ENCODE measurements around the gene THAP6.
"Not testable (repeated sequence)": the region's sequence is repeated elsewhere in the genome, so short reads cannot be mapped to it uniquely, and the experiment has no call there.

THAP6 gene, protein sequence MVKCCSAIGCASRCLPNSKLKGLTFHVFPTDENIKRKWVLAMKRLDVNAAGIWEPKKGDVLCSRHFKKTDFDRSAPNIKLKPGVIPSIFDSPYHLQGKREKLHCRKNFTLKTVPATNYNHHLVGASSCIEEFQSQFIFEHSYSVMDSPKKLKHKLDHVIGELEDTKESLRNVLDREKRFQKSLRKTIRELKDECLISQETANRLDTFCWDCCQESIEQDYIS

GRCh38 chr4:75514131-75514948 is at the start of gene THAP6, which contains the start of gene RCHY1:
Gene THAP6 (plus strand): TSS chr4:75514473. CDS start chr4:75515453, 980 bp downstream.
Gene RCHY1 (minus strand): TSS chr4:75514403. CDS start chr4:75514286, 117 bp downstream.
- DNase-seq, result peak; percentile 91

DNA sequence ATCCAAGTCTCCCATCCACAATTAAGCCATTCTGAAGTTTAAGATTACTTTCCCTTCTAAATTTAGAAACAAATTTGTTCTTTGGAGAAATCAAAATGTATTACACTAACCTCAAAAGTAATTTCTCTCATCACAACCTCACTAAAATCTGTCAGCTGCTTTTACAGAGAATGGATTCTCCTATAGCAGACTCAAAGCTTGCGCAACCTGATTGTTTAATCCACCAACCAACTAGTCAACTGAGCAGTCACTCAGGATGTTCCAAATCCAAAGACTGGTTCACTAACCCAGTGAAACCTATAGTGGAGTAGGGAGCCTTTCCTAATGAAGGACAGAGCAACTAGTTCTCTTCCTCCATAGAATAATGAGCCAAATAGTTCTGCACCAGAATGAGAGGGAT is 44.4 kb upstream of the THAP6 start:
- no peak for DNase-seq

DNA sequence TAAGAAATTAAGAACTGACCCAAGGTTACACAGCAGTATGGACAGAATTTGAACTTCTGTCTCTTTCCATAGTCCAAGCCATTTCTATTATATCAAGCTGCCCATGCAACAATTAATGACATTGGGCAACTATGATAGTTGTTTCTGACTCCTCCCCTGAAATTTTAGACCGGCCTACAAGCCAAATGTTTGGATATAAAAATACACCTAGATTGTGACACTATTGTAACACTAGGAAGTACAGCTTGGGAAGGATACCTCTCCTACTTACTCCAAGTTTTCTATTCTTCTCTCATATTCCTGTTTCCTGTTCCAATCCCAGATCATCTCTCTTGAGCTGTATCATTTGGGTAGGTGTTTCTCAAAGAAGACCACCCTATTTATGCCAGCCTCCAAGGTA is 43.5 kb upstream of the THAP6 start:
- no peak for DNase-seq

DNA sequence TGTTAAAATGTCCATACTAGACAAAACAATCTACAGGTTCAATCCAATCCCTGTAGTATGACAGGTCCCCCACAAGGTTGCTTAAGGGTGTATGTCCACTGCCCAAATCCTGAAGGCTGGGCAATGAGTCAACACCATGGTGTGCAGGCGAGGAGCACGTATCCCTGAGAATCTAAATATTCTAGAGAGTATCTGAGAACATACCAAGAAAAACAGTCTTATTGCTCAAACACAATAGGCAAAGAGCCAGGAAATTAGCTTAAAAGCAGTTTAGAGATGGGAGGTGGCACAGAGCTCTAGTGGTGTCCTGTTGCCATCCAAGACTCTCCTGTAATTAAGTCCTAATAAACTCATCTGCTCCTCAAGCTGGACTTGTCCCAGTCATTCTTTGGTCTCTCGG is 37.1 kb upstream of the THAP6 start:
- no peak for DNase-seq

DNA sequence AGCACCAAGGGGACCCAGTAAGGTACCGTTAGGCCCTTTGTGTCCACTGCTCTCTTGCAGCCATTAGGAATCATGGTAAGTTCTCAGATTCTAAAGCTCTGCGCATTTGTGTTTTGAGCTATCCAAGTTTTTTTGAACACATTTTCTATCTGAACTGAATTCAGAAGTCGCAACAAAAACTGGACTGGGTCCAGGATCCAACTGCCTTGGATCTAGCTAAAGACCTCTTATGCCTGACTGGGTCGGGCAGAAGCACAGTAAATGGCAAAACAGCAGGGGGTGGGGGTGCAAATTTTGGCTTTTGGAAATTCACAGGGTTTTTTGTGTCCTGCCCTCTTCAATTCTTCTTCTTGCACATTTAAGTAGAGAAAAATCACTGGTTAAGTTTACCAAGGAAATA is 30.1 kb upstream of the THAP6 start:
- no peak for DNase-seq

DNA sequence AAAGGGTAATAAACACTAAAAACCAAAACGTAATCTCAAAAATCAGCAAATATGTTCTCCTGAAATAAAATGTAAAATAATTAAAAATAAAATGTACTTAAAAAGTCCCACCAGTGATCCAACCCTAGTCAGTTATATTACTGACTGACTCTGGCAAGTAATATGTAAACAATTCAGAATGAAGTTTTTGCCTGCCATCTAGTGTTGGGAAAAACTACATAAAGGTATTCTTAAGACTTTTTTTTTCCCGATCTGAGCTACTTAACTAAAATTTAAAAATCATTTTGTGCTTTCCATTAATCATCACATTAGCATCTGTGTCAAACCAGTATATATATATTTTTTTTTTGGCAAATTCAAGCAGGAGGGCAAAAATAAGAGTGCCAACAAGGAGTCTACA is 24.1 kb upstream of the THAP6 start:
- no peak for DNase-seq

GRCh38 chr4:75494563-75494962 is 19.7 kb upstream of the THAP6 start:
- DNase-seq, result no peak

GRCh38 chr4:75495476-75495875 is 18.8 kb upstream of the THAP6 start:
- DNase-seq, result no peak

DNA sequence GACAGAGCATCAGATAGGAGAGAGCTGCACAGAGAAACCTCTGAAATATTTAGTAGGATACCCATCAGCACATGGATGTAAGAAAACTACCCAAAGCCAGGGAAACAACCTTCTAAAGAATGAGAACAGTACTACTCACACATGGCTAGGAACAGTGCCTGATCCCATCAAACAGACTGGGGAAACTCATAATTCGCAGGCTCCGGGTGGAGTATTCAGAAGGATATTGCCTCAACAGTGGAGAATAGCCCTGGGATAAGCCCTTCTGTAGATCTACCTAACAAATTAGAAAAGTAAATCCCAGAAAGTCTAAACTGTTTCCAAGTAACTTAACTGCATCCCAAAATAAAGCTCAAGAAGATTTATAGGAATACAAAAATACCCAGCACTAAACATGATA is 17.9 kb upstream of the THAP6 start:
- no peak for DNase-seq

- no peak for DNase-seq
Observed at GRCh38 chr4:75497133-75497532, 17.1 kb upstream of the THAP6 start.

DNA sequence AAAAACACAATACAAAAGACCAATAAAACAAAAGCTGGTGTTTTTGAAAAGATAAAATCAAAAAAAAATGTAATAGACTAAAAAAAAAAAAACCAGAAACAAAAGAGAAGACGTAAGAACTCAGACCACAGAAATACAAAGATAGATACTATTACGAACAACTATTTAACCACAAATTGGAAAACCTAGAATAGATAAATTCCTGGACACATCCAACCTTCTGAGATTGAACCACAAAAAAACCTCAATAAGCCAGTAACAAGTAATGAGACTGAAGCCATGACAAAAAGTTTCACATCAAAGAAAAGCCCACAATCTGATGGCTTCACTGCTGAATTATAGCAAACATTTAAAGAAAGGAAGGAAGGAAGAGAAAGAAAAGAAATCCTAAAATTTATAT is 16.2 kb upstream of the THAP6 start:
- DNase-seq, result no peak

- DNase-seq, result no peak
Observed at GRCh38 chr4:75499900-75500299, 14.4 kb upstream of the THAP6 start.

DNA sequence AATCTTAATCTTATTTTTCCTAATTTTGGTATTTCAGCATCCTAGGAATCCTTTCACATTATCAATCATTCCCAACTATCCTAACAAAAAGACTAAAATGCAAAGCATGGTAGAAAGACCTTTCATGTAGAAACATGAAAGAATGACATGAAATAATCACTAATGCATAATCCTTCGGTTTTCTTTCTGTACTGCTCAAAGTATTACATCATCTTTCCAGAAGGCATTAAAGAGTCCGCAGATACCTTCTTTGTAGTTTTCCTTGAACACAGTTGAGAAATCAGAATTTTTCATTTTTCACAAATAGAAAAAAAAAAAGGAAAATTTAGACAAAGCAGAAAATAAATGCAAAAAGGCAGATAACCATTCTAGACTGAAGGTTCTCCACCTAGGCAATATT is 11.6 kb upstream of the THAP6 start:
- DNase-seq, result no peak

DNA sequence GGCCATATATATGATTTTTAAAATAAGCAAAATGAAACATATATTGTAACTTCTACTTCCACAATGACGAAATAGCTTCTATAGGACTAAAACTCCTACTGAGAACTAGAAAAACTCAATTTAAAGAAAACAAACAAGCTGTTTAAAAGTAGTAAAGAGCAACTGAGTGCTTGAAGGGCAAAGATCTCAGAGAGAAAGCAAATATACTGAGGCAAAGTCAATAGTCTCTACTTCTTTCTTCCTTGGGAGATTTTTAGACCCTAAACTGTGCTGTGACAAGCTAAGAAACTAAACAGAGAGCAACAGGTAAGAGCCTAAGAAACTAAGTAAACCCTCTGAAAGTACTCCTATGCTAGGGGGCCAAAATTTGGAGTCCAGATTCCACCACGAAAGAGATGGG is 8.6 kb upstream of the THAP6 start:
- no peak for DNase-seq

DNA sequence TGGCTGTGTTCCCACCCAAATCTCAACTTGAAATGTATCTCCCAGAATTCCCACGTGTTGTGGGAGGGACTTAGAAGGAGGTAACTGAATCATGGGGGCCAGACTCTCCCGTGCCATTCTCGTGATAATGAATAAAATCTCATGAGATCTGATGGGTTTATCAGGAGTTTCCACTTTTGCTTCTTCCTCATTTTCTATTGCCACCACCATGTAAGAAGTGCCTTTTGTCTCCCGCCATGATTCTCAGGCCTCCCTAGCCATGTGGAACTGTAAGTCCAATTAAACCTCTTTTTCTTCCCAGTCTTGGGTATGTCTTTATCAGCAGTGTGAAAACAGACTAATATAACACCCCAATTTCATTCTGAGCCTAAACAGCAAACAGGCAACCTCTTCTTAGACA is 4.7 kb upstream of the THAP6 start:
- DNase-seq, result not testable (repeated sequence)

GRCh38 chr4:75511841-75512240 is 2.4 kb upstream of the THAP6 start:
- DNase-seq, result no peak

GRCh38 chr4:75512386-75513211 is 1.7 kb upstream of the THAP6 start:
- DNase-seq, result no peak

GRCh38 chr4:75513526-75514130 is 645 bp upstream of the THAP6 start:
- DNase-seq, result no peak

GRCh38 chr4:75514949-75515612 is 808 bp downstream of the THAP6 start:
- DNase-seq, result no peak

- no peak for DNase-seq
Observed at GRCh38 chr4:75516144-75516543, 1.9 kb downstream of the THAP6 start.

GRCh38 chr4:75519452-75519851 is 5.2 kb downstream of the THAP6 start:
- DNase-seq, result not testable (repeated sequence)

DNA sequence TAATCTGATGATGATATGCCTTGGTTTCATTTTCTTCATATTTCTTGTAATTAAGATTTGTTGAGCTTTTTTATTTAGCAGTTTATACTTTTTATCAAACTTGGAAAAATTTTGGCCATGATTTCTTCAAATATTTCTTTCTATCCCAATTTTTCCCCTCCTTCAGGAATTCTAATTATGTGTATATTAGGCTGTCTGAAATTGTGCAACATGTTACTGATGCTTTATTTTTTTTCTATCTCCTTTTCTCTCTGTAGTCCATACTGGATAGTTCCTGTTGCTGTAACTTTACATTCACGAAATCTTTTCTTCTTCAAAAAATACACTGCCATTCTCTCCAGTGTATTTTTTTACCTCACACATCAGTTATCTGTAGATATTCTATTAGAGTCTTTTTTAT is 10.8 kb downstream of the THAP6 start:
- no peak for DNase-seq

DNA sequence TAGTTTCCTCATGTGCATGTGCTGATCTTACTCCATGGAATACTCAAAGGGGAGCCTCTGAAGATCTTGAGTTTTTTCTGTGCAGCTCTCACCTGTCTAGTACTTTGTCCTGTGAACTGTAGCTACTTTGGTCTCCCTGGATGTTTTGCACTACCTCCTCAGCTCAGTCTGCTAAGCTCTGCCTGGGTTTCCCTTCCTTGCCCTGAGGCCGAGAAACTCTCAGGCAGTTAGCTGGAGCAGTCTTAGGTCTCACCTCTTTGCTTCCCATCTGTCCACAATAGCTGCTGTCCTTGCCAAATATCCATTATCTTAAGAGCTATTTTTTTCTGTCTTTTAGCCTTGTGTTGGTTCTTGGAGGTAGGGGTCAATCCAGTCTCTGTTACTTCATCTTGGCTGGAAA is 11.6 kb downstream of the THAP6 start:
- no peak for DNase-seq
